ENCODE results near the gene MYO3B.
"Not testable (repeated sequence)": the region's sequence is repeated elsewhere in the genome, so short reads cannot be mapped to it uniquely, and the experiment has no call there.

Gene MYO3B

GRCh38 chr2:170670651-170671050 is 492.7 kb downstream of the MYO3B start:
- no peaks in the 10 kb centered on the region for H3K36me3 Mint-ChIP-seq (ENCODE audit: insufficient read depth)
- ATAC-seq (replicated peaks) (no peak), DNase-seq (no peak)
- H3K27ac Mint-ChIP-seq = no peak overlapping the region
- H3K9me3 Mint-ChIP-seq = no peaks in the 10 kb centered on the region
- H3K27me3 Mint-ChIP-seq = peaks cover 18 to 32% of the 10 kb centered on the region in 2 donors
- H3K4me3 Mint-ChIP-seq = no peak overlapping the region
- H3K4me1 Mint-ChIP-seq (ENCODE audit: low read depth in 2 of 2) = no peaks in the 10 kb centered on the region

GRCh38 chr2:170671079-170671478 is 493.1 kb downstream of the MYO3B start:
- ATAC-seq (replicated peaks) = no peak
- Mint-ChIP-seq H3K27ac (no peak overlapping the region), H3K9me3 (no peaks in the 10 kb centered on the region), H3K27me3 (peaks cover 18 to 30% of the 10 kb centered on the region in 2 donors), H3K4me3 (no peak overlapping the region), H3K4me1 (ENCODE audit: low read depth in 2 of 2) (no peaks in the 10 kb centered on the region), H3K36me3 (ENCODE audit: insufficient read depth) (no peaks in the 10 kb centered on the region)
- DNase-seq = no peak

- not testable (repeated sequence) for H3K36me3 Mint-ChIP-seq (ENCODE audit: insufficient read depth); DNase-seq; H3K9me3 Mint-ChIP-seq; H3K4me1 Mint-ChIP-seq (ENCODE audit: low read depth in 2 of 2); H3K4me3 Mint-ChIP-seq; ATAC-seq (replicated peaks); H3K27ac Mint-ChIP-seq
- peaks cover 12 to 15% of the 10 kb centered on the region in 2 donors for H3K27me3 Mint-ChIP-seq
These were observed 496.3 kb downstream of the MYO3B start for GRCh38 chr2:170674282-170674681.

- Mint-ChIP-seq H3K4me1 (ENCODE audit: low read depth in 2 of 2) (peaks cover 0 to 4% of the 10 kb centered on the region in 2 donors), H3K36me3 (ENCODE audit: insufficient read depth) (no peaks in the 10 kb centered on the region), H3K9me3 (no peaks in the 10 kb centered on the region), H3K27ac (no peak overlapping the region), H3K4me3 (no peak overlapping the region), H3K27me3 (peaks cover 12 to 15% of the 10 kb centered on the region in 2 donors)
- no peak for ATAC-seq (replicated peaks)
- no peak for DNase-seq
These were observed 497.8 kb downstream of the MYO3B start for GRCh38 chr2:170675701-170676100.

GRCh38 chr2:170679607-170680079 is 501.7 kb downstream of the MYO3B start:
- peaks cover 12 to 24% of the 10 kb centered on the region in 2 donors for H3K27me3 Mint-ChIP-seq
- DNase-seq (no peak), ATAC-seq (replicated peaks) (no peak)
- no peak overlapping the region for H3K4me3 Mint-ChIP-seq
- H3K9me3 Mint-ChIP-seq = no peaks in the 10 kb centered on the region
- H3K36me3 Mint-ChIP-seq (ENCODE audit: insufficient read depth) = no peaks in the 10 kb centered on the region
- H3K27ac Mint-ChIP-seq = no peak overlapping the region
- H3K4me1 Mint-ChIP-seq (ENCODE audit: low read depth in 2 of 2) = peaks cover 0 to 4% of the 10 kb centered on the region in 2 donors

- H3K4me3 Mint-ChIP-seq = no peak overlapping the region
- no peaks in the 10 kb centered on the region for H3K9me3 Mint-ChIP-seq
- no peak for DNase-seq
- peaks cover 0 to 4% of the 10 kb centered on the region in 2 donors for H3K4me1 Mint-ChIP-seq (ENCODE audit: low read depth in 2 of 2)
- no peak for ATAC-seq (replicated peaks)
- no peak overlapping the region for H3K27ac Mint-ChIP-seq
- peaks cover 12 to 24% of the 10 kb centered on the region in 2 donors for H3K27me3 Mint-ChIP-seq
- H3K36me3 Mint-ChIP-seq (ENCODE audit: insufficient read depth) = no peaks in the 10 kb centered on the region
These were observed 502.4 kb downstream of the MYO3B start for GRCh38 chr2:170680172-170680941.

- no peaks in the 10 kb centered on the region for H3K9me3 Mint-ChIP-seq
- H3K36me3 Mint-ChIP-seq (ENCODE audit: insufficient read depth) = no peaks in the 10 kb centered on the region
- no peak overlapping the region for H3K4me3 Mint-ChIP-seq
- no peak overlapping the region for H3K27ac Mint-ChIP-seq
- peaks cover 12 to 24% of the 10 kb centered on the region in 2 donors for H3K27me3 Mint-ChIP-seq
- peaks cover 0 to 4% of the 10 kb centered on the region in 2 donors for H3K4me1 Mint-ChIP-seq (ENCODE audit: low read depth in 2 of 2)
- ATAC-seq (replicated peaks) (no peak), DNase-seq (no peak)
These were observed 503.4 kb downstream of the MYO3B start for GRCh38 chr2:170681311-170681710.

GRCh38 chr2:170685591-170685990 is 507.6 kb downstream of the MYO3B start:
- no peaks in the 10 kb centered on the region for H3K4me1 Mint-ChIP-seq (ENCODE audit: low read depth in 2 of 2)
- no peaks in the 10 kb centered on the region for H3K9me3 Mint-ChIP-seq
- ATAC-seq (replicated peaks) = no peak
- DNase-seq = no peak
- no peak overlapping the region for H3K4me3 Mint-ChIP-seq
- H3K27me3 Mint-ChIP-seq = peaks cover 12 to 24% of the 10 kb centered on the region in 2 donors
- H3K36me3 Mint-ChIP-seq (ENCODE audit: insufficient read depth) = no peaks in the 10 kb centered on the region
- H3K27ac Mint-ChIP-seq = no peak overlapping the region

- H3K27me3 Mint-ChIP-seq = peaks cover 6 to 19% of the 10 kb centered on the region in 2 donors
- ATAC-seq (replicated peaks) = no peak
- no peaks in the 10 kb centered on the region for H3K36me3 Mint-ChIP-seq (ENCODE audit: insufficient read depth)
These were observed 511.5 kb downstream of the MYO3B start for GRCh38 chr2:170689481-170689880.

GRCh38 chr2:170690640-170691039 is 512.7 kb downstream of the MYO3B start:
- ATAC-seq (replicated peaks) (no peak), DNase-seq (no peak)
- Mint-ChIP-seq H3K4me1 (ENCODE audit: low read depth in 2 of 2) (no peaks in the 10 kb centered on the region), H3K4me3 (no peak overlapping the region), H3K36me3 (ENCODE audit: insufficient read depth) (no peaks in the 10 kb centered on the region), H3K27me3 (peaks cover 13 to 21% of the 10 kb centered on the region in 2 donors), H3K27ac (no peak overlapping the region), H3K9me3 (no peaks in the 10 kb centered on the region)

More at GRCh38 chr2:170689481-170689880, 511.5 kb downstream of the MYO3B start:
- Mint-ChIP-seq H3K4me1 (ENCODE audit: low read depth in 2 of 2) (no peaks in the 10 kb centered on the region), H3K27ac (no peak overlapping the region), H3K9me3 (no peaks in the 10 kb centered on the region), H3K4me3 (no peak overlapping the region)
- DNase-seq = no peak

GRCh38 chr2:170694316-170694715 is 516.4 kb downstream of the MYO3B start:
- Mint-ChIP-seq H3K36me3 (ENCODE audit: insufficient read depth) (no peaks in the 10 kb centered on the region), H3K27ac (no peak overlapping the region), H3K9me3 (no peaks in the 10 kb centered on the region), H3K27me3 (peaks cover 35 to 45% of the 10 kb centered on the region in 2 donors), H3K4me1 (ENCODE audit: low read depth in 2 of 2) (no peaks in the 10 kb centered on the region), H3K4me3 (no peak overlapping the region)
- DNase-seq = no peak
- ATAC-seq (replicated peaks) = no peak

GRCh38 chr2:170695521-170696410 is 517.8 kb downstream of the MYO3B start:
- Mint-ChIP-seq H3K9me3 (no peaks in the 10 kb centered on the region), H3K36me3 (ENCODE audit: insufficient read depth) (no peaks in the 10 kb centered on the region), H3K27me3 (peaks cover 42 to 52% of the 10 kb centered on the region in 2 donors), H3K27ac (no peak overlapping the region), H3K4me1 (ENCODE audit: low read depth in 2 of 2) (no peaks in the 10 kb centered on the region), H3K4me3 (no peak overlapping the region)
- DNase-seq (no peak), ATAC-seq (replicated peaks) (no peak)

GRCh38 chr2:170696948-170697347 is 519.0 kb downstream of the MYO3B start:
- ATAC-seq (replicated peaks) = no peak
- H3K4me3 Mint-ChIP-seq = no peak overlapping the region
- no peak for DNase-seq
- peaks cover 52 to 54% of the 10 kb centered on the region in 2 donors for H3K27me3 Mint-ChIP-seq
- H3K9me3 Mint-ChIP-seq = no peaks in the 10 kb centered on the region
- H3K27ac Mint-ChIP-seq = no peak overlapping the region
- H3K4me1 Mint-ChIP-seq (ENCODE audit: low read depth in 2 of 2) = no peaks in the 10 kb centered on the region
- H3K36me3 Mint-ChIP-seq (ENCODE audit: insufficient read depth) = no peaks in the 10 kb centered on the region

Data from effector memory CD8-positive, alpha-beta T cell (primary cell).